ENCODE data around the gene PPP2R5C.
"Not testable (repeated sequence)": the region's sequence is repeated elsewhere in the genome, so short reads cannot be mapped to it uniquely, and the experiment has no call there.

The PPP2R5C gene

GRCh38 chr14:101726954-101727302, 34.6 kb upstream of the PPP2R5C start:
- no peak for DNase-seq (ENCODE audit: low read depth in 2 of 2, low spot score in 1 of 2)

- DNase-seq (ENCODE audit: low read depth in 2 of 2, low spot score in 1 of 2): no peak
Measured at GRCh38 chr14:101727611-101728366, 33.7 kb upstream of the PPP2R5C start.

GRCh38 chr14:101728367-101728742, 33.2 kb upstream of the PPP2R5C start:
- DNase-seq (ENCODE audit: low read depth in 2 of 2, low spot score in 1 of 2): no peak

- DNase-seq (ENCODE audit: low read depth in 2 of 2, low spot score in 1 of 2): no peak
Measured at GRCh38 chr14:101729382-101729781, 32.1 kb upstream of the PPP2R5C start.

GRCh38 chr14:101730157-101730556, 31.4 kb upstream of the PPP2R5C start:
- DNase-seq (ENCODE audit: low read depth in 2 of 2, low spot score in 1 of 2): not testable (repeated sequence)

GRCh38 chr14:101730626-101731186, 30.8 kb upstream of the PPP2R5C start:
- DNase-seq (ENCODE audit: low read depth in 2 of 2, low spot score in 1 of 2): no peak

- DNase-seq (ENCODE audit: low read depth in 2 of 2, low spot score in 1 of 2): peak; percentile 62 to 78
Measured at GRCh38 chr14:101731187-101732080, 30.1 kb upstream of the PPP2R5C start.

- no peak for DNase-seq (ENCODE audit: low read depth in 2 of 2, low spot score in 1 of 2)
Measured at GRCh38 chr14:101732118-101732517, 29.4 kb upstream of the PPP2R5C start.

- no peak for DNase-seq (ENCODE audit: low read depth in 2 of 2, low spot score in 1 of 2)
Measured at GRCh38 chr14:101733211-101733610, 28.3 kb upstream of the PPP2R5C start.

GRCh38 chr14:101734246-101734847, 27.2 kb upstream of the PPP2R5C start:
- no peak for DNase-seq (ENCODE audit: low read depth in 2 of 2, low spot score in 1 of 2)

GRCh38 chr14:101735453-101735852, 26.1 kb upstream of the PPP2R5C start:
- no peak for DNase-seq (ENCODE audit: low read depth in 2 of 2, low spot score in 1 of 2)

GRCh38 chr14:101736071-101736470, 25.4 kb upstream of the PPP2R5C start:
- DNase-seq (ENCODE audit: low read depth in 2 of 2, low spot score in 1 of 2): no peak

GRCh38 chr14:101736585-101736984, 24.9 kb upstream of the PPP2R5C start:
- no peak for DNase-seq (ENCODE audit: low read depth in 2 of 2, low spot score in 1 of 2)

GRCh38 chr14:101737414-101738339, 23.8 kb upstream of the PPP2R5C start:
- no peak for DNase-seq (ENCODE audit: low read depth in 2 of 2, low spot score in 1 of 2)

- DNase-seq (ENCODE audit: low read depth in 2 of 2, low spot score in 1 of 2): no peak
Measured at GRCh38 chr14:101738703-101739320, 22.7 kb upstream of the PPP2R5C start.

- DNase-seq (ENCODE audit: low read depth in 2 of 2, low spot score in 1 of 2): no peak
Measured at GRCh38 chr14:101739446-101740141, 21.9 kb upstream of the PPP2R5C start.

- no peak for DNase-seq (ENCODE audit: low read depth in 2 of 2, low spot score in 1 of 2)
Measured at GRCh38 chr14:101740981-101741380, 20.5 kb upstream of the PPP2R5C start.

GRCh38 chr14:101743701-101744100, 17.8 kb upstream of the PPP2R5C start:
- no peak for DNase-seq (ENCODE audit: low read depth in 2 of 2, low spot score in 1 of 2)

GRCh38 chr14:101744382-101744781, 17.1 kb upstream of the PPP2R5C start:
- not testable (repeated sequence) for DNase-seq (ENCODE audit: low read depth in 2 of 2, low spot score in 1 of 2)
